ENCODE measurements around the gene LANCL2. TPM values are rescaled to one million over a fixed set of nuclear protein-coding genes. Genes with fewer than 3 reads are reported as not detected.
A peak's percentile ranks its signal among the peaks of the same experiment; 100 is the strongest.

The LANCL2 gene
- total RNA-seq, 1 donor from 2014 or later, result 5.7 TPM

GRCh38 chr7:55363386-55364170 is 1.6 kb upstream of the LANCL2 start:
- DNase-seq (no peak), ATAC-seq (no peak)
- Histone ChIP-seq H3K9me3 (no peaks in the 10 kb centered on the region), H3K36me3 (no peaks in the 10 kb centered on the region), H3K4me1 (peaks cover 25% of the 10 kb centered on the region), H3K27me3 (ENCODE audit: low read depth) (peaks cover 3% of the 10 kb centered on the region), H3K27ac (no peak overlapping the region), H3K4me3 (no peak overlapping the region)
- intact Hi-C loops (cut with DNase I), result no loop called here
- no peak for TF ChIP-seq CTCF (IDR thresholded peaks at IDR 0.05)

- Histone ChIP-seq H3K27me3 (ENCODE audit: low read depth) (no peaks in the 10 kb centered on the region), H3K4me1 (peaks cover 25% of the 10 kb centered on the region), H3K9me3 (no peaks in the 10 kb centered on the region), H3K4me3 (peak overlapping the region; percentile 77), H3K27ac (peak overlapping the region; percentile 98), H3K36me3 (no peaks in the 10 kb centered on the region)
- ATAC-seq (peak; percentile 99), DNase-seq (peak; percentile 96)
- intact Hi-C loops (cut with DNase I), result no loop called here
- peak; percentile 15 for TF ChIP-seq CTCF (IDR thresholded peaks at IDR 0.05)
Measured at GRCh38 chr7:55365675-55366460, 731 bp downstream of the LANCL2 start.

- peak; percentile 41 to 63 for ATAC-seq
- no peak for DNase-seq
- intact Hi-C loops (cut with DNase I), result no loop called here
Measured at GRCh38 chr7:55366461-55367070, 1.4 kb downstream of the LANCL2 start.

GRCh38 chr7:55367283-55367840 is 2.2 kb downstream of the LANCL2 start:
- peaks cover 25% of the 10 kb centered on the region for H3K4me1 ChIP-seq
- peak overlapping the region; percentile 77 for H3K4me3 ChIP-seq
- DNase-seq (no peak), ATAC-seq (no peak)
- H3K27me3 ChIP-seq (ENCODE audit: low read depth), result no peaks in the 10 kb centered on the region
- H3K27ac ChIP-seq, result peak overlapping the region; percentile 98
- no peak for TF ChIP-seq CTCF (IDR thresholded peaks at IDR 0.05)
- no peaks in the 10 kb centered on the region for H3K36me3 ChIP-seq
- H3K9me3 ChIP-seq, result no peaks in the 10 kb centered on the region
- intact Hi-C loops (cut with DNase I), result no loop called here

More at GRCh38 chr7:55366461-55367070, 1.4 kb downstream of the LANCL2 start:
- no peaks in the 10 kb centered on the region for H3K36me3 ChIP-seq
- peak overlapping the region; percentile 77 for H3K4me3 ChIP-seq
- H3K9me3 ChIP-seq, result no peaks in the 10 kb centered on the region
- H3K27me3 ChIP-seq (ENCODE audit: low read depth), result no peaks in the 10 kb centered on the region
- peaks cover 25% of the 10 kb centered on the region for H3K4me1 ChIP-seq
- TF ChIP-seq CTCF (IDR thresholded peaks at IDR 0.05), result no peak
- H3K27ac ChIP-seq, result peak overlapping the region; percentile 98

Measured in lower lobe of right lung (tissue), 2 donors.